ENCODE data around the gene RRAGD.

DNA sequence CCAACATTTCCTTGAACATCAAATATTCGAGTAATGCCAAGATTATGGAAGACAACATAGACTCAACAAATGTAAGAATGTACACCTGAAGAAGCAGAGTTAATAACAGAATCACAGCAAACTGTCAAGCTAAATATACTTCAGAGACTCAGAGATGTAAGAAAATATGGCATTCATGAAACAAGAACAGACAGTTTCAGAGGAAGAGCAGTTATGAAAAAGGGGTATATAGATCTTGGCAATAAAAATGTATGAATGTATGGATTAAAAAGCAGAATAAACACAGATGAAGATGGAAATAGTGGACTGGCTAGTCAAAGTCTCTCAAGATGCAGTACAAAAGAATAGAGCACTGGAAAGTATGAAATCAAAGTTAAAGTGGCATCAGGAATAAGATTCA, 18.4 kb downstream of the RRAGD start:
- TF ChIP-seq, protein P1, sequence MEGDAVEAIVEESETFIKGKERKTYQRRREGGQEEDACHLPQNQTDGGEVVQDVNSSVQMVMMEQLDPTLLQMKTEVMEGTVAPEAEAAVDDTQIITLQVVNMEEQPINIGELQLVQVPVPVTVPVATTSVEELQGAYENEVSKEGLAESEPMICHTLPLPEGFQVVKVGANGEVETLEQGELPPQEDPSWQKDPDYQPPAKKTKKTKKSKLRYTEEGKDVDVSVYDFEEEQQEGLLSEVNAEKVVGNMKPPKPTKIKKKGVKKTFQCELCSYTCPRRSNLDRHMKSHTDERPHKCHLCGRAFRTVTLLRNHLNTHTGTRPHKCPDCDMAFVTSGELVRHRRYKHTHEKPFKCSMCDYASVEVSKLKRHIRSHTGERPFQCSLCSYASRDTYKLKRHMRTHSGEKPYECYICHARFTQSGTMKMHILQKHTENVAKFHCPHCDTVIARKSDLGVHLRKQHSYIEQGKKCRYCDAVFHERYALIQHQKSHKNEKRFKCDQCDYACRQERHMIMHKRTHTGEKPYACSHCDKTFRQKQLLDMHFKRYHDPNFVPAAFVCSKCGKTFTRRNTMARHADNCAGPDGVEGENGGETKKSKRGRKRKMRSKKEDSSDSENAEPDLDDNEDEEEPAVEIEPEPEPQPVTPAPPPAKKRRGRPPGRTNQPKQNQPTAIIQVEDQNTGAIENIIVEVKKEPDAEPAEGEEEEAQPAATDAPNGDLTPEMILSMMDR (tag by site-specific recombination; IDR thresholded peaks at IDR 0.05), result no peak
- TF ChIP-seq, protein P2, sequence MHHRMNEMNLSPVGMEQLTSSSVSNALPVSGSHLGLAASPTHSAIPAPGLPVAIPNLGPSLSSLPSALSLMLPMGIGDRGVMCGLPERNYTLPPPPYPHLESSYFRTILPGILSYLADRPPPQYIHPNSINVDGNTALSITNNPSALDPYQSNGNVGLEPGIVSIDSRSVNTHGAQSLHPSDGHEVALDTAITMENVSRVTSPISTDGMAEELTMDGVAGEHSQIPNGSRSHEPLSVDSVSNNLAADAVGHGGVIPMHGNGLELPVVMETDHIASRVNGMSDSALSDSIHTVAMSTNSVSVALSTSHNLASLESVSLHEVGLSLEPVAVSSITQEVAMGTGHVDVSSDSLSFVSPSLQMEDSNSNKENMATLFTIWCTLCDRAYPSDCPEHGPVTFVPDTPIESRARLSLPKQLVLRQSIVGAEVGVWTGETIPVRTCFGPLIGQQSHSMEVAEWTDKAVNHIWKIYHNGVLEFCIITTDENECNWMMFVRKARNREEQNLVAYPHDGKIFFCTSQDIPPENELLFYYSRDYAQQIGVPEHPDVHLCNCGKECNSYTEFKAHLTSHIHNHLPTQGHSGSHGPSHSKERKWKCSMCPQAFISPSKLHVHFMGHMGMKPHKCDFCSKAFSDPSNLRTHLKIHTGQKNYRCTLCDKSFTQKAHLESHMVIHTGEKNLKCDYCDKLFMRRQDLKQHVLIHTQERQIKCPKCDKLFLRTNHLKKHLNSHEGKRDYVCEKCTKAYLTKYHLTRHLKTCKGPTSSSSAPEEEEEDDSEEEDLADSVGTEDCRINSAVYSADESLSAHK (tag by site-specific recombination; IDR thresholded peaks at IDR 0.05), result no peak
- TF ChIP-seq ZNF274 (IDR thresholded peaks at IDR 0.05; ENCODE audit: low read length) (no peak), ZNF274 (tag by site-specific recombination; IDR thresholded peaks at IDR 0.05; ENCODE audit: borderline replicate concordance) (no peak), ZNF24 (tag by site-specific recombination; IDR thresholded peaks at IDR 0.05) (no peak), ZFP37 (tag by site-specific recombination; IDR thresholded peaks at IDR 0.05) (no peak), ZNF777 (tag by site-specific recombination; IDR thresholded peaks at IDR 0.05; ENCODE audit: borderline replicate concordance) (no peak), ZNF248 (tag by site-specific recombination; IDR thresholded peaks at IDR 0.05) (no peak), YY1 (tag by site-specific recombination; IDR thresholded peaks at IDR 0.05) (no peak), ZNF138 (tag by site-specific recombination; IDR thresholded peaks at IDR 0.05; ENCODE audit: borderline replicate concordance) (no peak), SCRT1 (tag by site-specific recombination; IDR thresholded peaks at IDR 0.05; ENCODE audit: borderline replicate concordance) (no peak), ZBTB17 (tag by site-specific recombination; IDR thresholded peaks at IDR 0.05) (no peak), ZBTB7A (tag by site-specific recombination; IDR thresholded peaks at IDR 0.05; ENCODE audit: low read depth) (no peak)
- TF ChIP-seq, protein P3, sequence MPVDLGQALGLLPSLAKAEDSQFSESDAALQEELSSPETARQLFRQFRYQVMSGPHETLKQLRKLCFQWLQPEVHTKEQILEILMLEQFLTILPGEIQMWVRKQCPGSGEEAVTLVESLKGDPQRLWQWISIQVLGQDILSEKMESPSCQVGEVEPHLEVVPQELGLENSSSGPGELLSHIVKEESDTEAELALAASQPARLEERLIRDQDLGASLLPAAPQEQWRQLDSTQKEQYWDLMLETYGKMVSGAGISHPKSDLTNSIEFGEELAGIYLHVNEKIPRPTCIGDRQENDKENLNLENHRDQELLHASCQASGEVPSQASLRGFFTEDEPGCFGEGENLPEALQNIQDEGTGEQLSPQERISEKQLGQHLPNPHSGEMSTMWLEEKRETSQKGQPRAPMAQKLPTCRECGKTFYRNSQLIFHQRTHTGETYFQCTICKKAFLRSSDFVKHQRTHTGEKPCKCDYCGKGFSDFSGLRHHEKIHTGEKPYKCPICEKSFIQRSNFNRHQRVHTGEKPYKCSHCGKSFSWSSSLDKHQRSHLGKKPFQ (tag by site-specific recombination; IDR thresholded peaks at IDR 0.05), result no peak
